ENCODE results near the gene MRPS18B. TPM values are rescaled to one million over a fixed set of nuclear protein-coding genes. Genes with fewer than 3 reads are reported as not detected.
A peak's percentile ranks its signal among the peaks of the same experiment; 100 is the strongest.

Gene MRPS18B
- total RNA-seq, 4 donors from 2014 or later = 35.3 to 59.8 (median 42.5) TPM

DNA sequence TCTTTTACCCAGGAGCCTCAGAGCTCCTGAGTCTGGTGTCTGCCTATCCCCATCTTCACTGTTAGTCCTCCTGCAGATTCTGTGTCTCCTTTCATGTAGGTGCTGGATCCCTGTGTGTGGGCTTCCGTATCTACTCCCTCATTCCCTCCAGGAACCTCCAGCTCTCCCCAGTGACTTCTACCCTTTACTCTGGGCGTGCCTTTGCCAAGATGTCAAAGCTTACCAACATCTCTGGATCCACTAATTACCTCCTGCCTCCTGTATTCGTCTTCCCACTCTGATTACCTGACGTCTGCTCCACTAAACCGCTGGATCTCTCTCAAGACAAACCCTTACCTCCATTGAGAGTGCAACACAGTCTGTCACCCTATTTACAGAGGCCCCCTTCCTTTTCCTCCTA lies 27.1 kb downstream of the MRPS18B start:
- H3K4me1 ChIP-seq = peaks cover 0 to 32% (median 7%) of the 10 kb centered on the region in 4 donors
- peaks cover 0 to 38% (median 0%) of the 10 kb centered on the region in 3 donors for H3K36me3 ChIP-seq
- H3K4me3 ChIP-seq = no peak overlapping the region
- no peaks in the 10 kb centered on the region for H3K27me3 ChIP-seq
- peak overlapping the region in 1 of 4 donors; percentile 15 for H3K27ac ChIP-seq
- no peaks in the 10 kb centered on the region for H3K9me3 ChIP-seq
- DNase-seq = no peak
- TF ChIP-seq POLR2A (IDR thresholded peaks at IDR 0.05) = no peak
- TF ChIP-seq, protein P1, sequence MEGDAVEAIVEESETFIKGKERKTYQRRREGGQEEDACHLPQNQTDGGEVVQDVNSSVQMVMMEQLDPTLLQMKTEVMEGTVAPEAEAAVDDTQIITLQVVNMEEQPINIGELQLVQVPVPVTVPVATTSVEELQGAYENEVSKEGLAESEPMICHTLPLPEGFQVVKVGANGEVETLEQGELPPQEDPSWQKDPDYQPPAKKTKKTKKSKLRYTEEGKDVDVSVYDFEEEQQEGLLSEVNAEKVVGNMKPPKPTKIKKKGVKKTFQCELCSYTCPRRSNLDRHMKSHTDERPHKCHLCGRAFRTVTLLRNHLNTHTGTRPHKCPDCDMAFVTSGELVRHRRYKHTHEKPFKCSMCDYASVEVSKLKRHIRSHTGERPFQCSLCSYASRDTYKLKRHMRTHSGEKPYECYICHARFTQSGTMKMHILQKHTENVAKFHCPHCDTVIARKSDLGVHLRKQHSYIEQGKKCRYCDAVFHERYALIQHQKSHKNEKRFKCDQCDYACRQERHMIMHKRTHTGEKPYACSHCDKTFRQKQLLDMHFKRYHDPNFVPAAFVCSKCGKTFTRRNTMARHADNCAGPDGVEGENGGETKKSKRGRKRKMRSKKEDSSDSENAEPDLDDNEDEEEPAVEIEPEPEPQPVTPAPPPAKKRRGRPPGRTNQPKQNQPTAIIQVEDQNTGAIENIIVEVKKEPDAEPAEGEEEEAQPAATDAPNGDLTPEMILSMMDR (IDR thresholded peaks at IDR 0.05) = no peak

DNA sequence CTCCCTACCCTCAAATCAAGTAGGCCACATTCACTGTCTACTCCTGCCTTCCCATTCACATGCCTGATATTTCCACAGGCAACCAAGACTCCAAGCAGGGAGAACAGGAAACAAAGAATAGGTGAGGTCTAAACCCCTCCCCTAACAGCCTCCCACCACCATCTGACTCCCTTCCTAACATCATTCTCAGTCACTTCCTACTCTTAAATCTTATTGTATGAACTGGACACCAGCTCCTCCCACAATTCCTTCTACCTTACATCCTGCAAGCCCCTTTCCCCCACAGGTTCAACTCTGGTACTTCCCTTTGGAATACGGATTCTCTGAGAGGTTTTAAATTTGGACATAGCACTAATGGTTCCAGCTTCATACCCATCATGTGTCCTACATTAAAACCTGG lies 28.3 kb downstream of the MRPS18B start:
- H3K4me3 ChIP-seq = peak overlapping the region in 2 of 4 donors; percentile 83 to 86
- H3K27ac ChIP-seq = no peak overlapping the region
- no peak for DNase-seq
- peaks cover 0 to 37% (median 0%) of the 10 kb centered on the region in 3 donors for H3K36me3 ChIP-seq
- peaks cover 0 to 34% (median 7%) of the 10 kb centered on the region in 4 donors for H3K4me1 ChIP-seq
- no peak for TF ChIP-seq POLR2A (IDR thresholded peaks at IDR 0.05)
- TF ChIP-seq, protein P1 (IDR thresholded peaks at IDR 0.05) = no peak
- no peaks in the 10 kb centered on the region for H3K27me3 ChIP-seq
- H3K9me3 ChIP-seq = no peaks in the 10 kb centered on the region

DNA sequence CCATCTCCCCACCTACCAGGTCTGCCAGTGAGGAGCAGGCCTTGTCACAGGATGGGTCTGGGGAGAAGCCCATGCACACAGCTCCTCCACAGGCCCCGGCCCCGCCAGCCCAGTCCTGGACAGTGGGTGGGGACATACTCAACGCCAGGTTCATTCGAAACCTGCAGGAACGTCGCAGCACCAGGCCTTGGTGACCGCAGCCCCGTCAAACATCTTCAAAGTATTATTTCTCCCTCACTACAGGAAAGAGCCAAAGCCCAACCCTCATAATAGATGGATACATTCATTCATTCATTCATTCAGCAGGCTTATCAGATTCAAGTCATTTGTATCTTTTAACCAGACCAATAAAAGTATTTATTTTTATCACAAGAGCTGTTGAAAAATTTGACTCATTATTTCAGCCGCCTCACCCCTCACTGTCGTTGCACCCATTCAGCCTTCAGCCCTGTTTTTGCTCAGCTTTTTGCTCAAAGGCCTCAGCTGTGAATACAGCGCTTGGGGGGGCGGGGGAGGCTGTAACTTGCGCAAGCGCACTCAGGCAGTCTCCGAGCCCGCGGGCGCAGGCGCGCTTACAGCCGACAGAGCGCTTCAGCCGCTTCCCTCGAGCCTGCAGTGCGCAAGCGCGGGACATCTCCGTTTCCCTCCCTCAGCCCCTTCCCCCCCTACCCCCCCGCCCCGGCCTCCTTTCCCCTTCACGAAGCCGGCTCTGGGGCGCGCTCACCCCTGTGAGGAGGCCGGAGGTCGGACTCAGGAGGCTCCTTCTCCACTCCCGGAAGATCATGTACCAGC lies 29.0 kb downstream of the MRPS18B start, which contains the start of gene C6orf136:
TSS of gene C6orf136 (plus strand) at position 684 of the 792 bp plus-strand sequence. CDS start at position 783, 99 bp downstream.
- peak within 1 kb of the TSS; percentile 96 to 97 (median 96) for H3K27ac ChIP-seq
- H3K36me3 ChIP-seq = peaks cover 0 to 37% (median 0%) of the 10 kb centered on the region in 3 donors
- H3K9me3 ChIP-seq = no peaks in the 10 kb centered on the region
- TF ChIP-seq, protein P1 (IDR thresholded peaks at IDR 0.05) = no peak
- no peaks in the 10 kb centered on the region for H3K27me3 ChIP-seq
- H3K4me3 ChIP-seq = peak within 1 kb of the TSS; percentile 83 to 89 (median 86)
- DNase-seq = peak; percentile 90 to 98 (median 93)
- peaks cover 0 to 34% (median 7%) of the 10 kb centered on the region in 4 donors for H3K4me1 ChIP-seq

DNA sequence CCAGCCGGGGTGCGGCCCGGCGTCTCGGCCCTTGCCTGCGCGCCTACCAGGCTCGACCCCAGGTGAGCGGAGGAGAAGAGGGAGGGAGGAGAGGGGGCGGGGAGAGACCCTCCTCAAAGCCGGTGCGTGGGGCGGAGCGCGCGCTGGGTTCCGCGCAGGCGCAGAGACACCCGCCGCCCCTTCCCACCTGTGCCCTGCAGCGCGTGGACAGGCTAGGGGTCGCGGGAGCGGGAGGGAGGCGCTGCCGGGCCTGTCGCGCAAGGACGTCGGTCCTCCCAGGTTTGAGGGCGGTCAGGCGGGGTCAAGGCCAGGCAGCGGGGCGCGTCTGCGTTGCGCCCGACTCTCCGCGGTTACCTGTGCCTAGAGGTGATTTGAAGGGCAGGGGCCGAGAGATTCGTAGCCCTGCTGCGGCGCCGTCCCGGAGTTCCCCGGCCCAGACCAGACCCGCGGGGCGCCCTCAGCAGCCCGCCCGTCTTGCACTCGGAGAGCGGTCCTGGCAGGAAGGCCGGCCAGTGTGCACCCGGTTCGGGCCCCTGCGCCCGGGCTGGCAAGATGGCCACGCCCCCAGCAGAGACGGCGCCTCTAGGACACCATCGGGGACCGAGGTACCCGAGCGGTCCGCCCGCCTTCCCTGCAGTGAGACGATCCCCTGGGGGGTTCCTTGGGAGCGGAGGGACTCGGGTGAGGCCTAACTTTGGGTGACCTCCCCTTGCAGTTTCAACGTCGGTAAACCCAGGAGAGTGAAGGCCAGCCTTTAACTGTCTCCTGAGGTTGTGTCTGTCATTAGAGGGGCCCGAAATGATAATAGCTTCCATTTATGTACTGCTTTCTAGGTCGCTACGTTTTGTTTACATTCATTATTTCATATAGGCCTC lies 29.8 kb downstream of the MRPS18B start:
- peak; percentile 76 to 86 (median 86) for DNase-seq
- Histone ChIP-seq H3K4me1 (peaks cover 0 to 34% (median 7%) of the 10 kb centered on the region in 4 donors), H3K27me3 (no peaks in the 10 kb centered on the region), H3K4me3 (peak overlapping the region; percentile 83 to 89 (median 86)), H3K9me3 (no peaks in the 10 kb centered on the region), H3K27ac (peak overlapping the region; percentile 96 to 97 (median 96)), H3K36me3 (peaks cover 0 to 39% (median 0%) of the 10 kb centered on the region in 3 donors)
- TF ChIP-seq, protein P1 (IDR thresholded peaks at IDR 0.05) = no peak
- TF ChIP-seq POLR2A (IDR thresholded peaks at IDR 0.05) = peak; percentile 37 to 67

DNA sequence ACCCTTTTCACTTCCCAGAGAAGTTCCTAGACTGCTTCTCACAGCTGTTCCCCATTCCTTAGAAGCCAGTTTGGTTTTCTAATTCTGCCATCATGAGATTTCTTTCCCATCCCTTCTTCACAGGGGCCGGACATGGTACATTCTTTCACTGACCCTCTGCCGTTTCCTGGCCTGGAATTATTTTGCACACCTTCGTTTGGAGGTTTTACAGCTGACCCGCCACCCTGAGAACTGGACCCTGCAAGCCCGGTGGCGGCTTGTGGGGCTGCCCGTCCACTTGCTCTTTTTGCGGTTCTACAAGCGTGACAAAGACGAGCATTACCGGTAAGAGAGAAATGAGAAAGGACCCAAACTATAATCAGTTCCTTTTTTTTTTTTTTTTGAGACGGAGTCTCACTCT lies 33.5 kb downstream of the MRPS18B start:
- H3K36me3 ChIP-seq = peaks cover 0 to 65% (median 0%) of the 10 kb centered on the region in 3 donors

More for the DNA sequence above, 33.5 kb downstream of the MRPS18B start:
- Histone ChIP-seq H3K4me3 (no peak overlapping the region), H3K27ac (no peak overlapping the region), H3K9me3 (no peaks in the 10 kb centered on the region), H3K4me1 (peaks cover 0 to 17% (median 7%) of the 10 kb centered on the region in 4 donors), H3K27me3 (no peaks in the 10 kb centered on the region)
- TF ChIP-seq POLR2A (IDR thresholded peaks at IDR 0.05) = no peak
- TF ChIP-seq, protein P1 (IDR thresholded peaks at IDR 0.05) = no peak
- DNase-seq = no peak

All from Peyer's patch (tissue), 4 donors.